Hematopoietic multipotent progenitor cell (in vitro differentiated cells): ENCODE measurements around the gene ZSCAN23. TPM values are rescaled to one million over a fixed set of nuclear protein-coding genes. Genes with fewer than 3 reads are reported as not detected.
"Not testable (repeated sequence)": the region's sequence is repeated elsewhere in the genome, so short reads cannot be mapped to it uniquely, and the experiment has no call there.

Experiments used
- DNase-seq, 3 donors: peaks; one replicate each; pipeline ENCODE4 v3.0.0-alpha.2; 2011 to 2015; ENCODE audit warnings: low read depth in 2 of 3, low spot score in 2 of 3
- total RNA-seq: library from RNA; depleted of rRNA; stranded (reverse); fragments of >200 nt; gene quantifications from one replicate; pipeline ENCODE4 v1.2.3, GENCODE V29; 2012

ZSCAN23 gene
- total RNA-seq, 1 donor: 2.2 TPM

GRCh38 chr6:28444759-28445158 lies 1.5 kb upstream of the ZSCAN23 start:
- not testable (repeated sequence) for DNase-seq

- DNase-seq: no peak
Observed at GRCh38 chr6:28442586-28442985, 705 bp downstream of the ZSCAN23 start.

GRCh38 chr6:28436404-28436803 lies 6.9 kb downstream of the ZSCAN23 start:
- DNase-seq: no peak

- DNase-seq: no peak
Observed at GRCh38 chr6:28433119-28433518, 10.2 kb downstream of the ZSCAN23 start.

GRCh38 chr6:28429781-28430180 lies 13.5 kb downstream of the ZSCAN23 start:
- DNase-seq: no peak

- no peak for DNase-seq
Observed at GRCh38 chr6:28425944-28426541, 17.2 kb downstream of the ZSCAN23 start.

GRCh38 chr6:28424163-28424562 lies 19.1 kb downstream of the ZSCAN23 start:
- no peak for DNase-seq

GRCh38 chr6:28423546-28423945 lies 19.7 kb downstream of the ZSCAN23 start:
- no peak for DNase-seq

GRCh38 chr6:28413681-28414080 lies 29.6 kb downstream of the ZSCAN23 start:
- DNase-seq: no peak

GRCh38 chr6:28410767-28411166 lies 32.5 kb downstream of the ZSCAN23 start:
- DNase-seq: no peak

GRCh38 chr6:28408076-28408802 lies 35.1 kb downstream of the ZSCAN23 start:
- no peak for DNase-seq

GRCh38 chr6:28407401-28407800 lies 35.9 kb downstream of the ZSCAN23 start:
- DNase-seq: no peak

- DNase-seq: not testable (repeated sequence)
Observed at GRCh38 chr6:28403923-28404322, 39.4 kb downstream of the ZSCAN23 start.

- DNase-seq: peak in 1 of 3 donors; percentile 6
Observed at GRCh38 chr6:28402197-28402596, 41.1 kb downstream of the ZSCAN23 start.

GRCh38 chr6:28401172-28401571 lies 42.1 kb downstream of the ZSCAN23 start:
- DNase-seq: no peak

- no peak for DNase-seq
Observed at GRCh38 chr6:28400122-28400451, 43.2 kb downstream of the ZSCAN23 start.

GRCh38 chr6:28399350-28400121 lies 43.8 kb downstream of the ZSCAN23 start, which contains the start of gene ZSCAN12:
Gene ZSCAN12, minus strand, starts transcription at chr6:28399747. Its CDS starts 1,342 bp downstream, at chr6:28398405.
- DNase-seq: peak; percentile 50 to 96 (median 92)

GRCh38 chr6:28395918-28396317 lies 47.4 kb downstream of the ZSCAN23 start:
- no peak for DNase-seq

- peak in 1 of 3 donors; percentile 35 for DNase-seq
Observed at GRCh38 chr6:28393912-28394662, 49.2 kb downstream of the ZSCAN23 start.

GRCh38 chr6:28390688-28391087 lies 52.6 kb downstream of the ZSCAN23 start:
- no peak for DNase-seq

- no peak for DNase-seq
Observed at GRCh38 chr6:28384143-28384533, 59.2 kb downstream of the ZSCAN23 start.
